ENCODE results near the gene LRMDA.
"Not testable (repeated sequence)": the region's sequence is repeated elsewhere in the genome, so short reads cannot be mapped to it uniquely, and the experiment has no call there.

Gene LRMDA

GRCh38 chr10:76117949-76118348 is 686.5 kb downstream of the LRMDA start:
- no peak for DNase-seq (ENCODE audit: low read depth, low spot score)

GRCh38 chr10:76119036-76119435 is 687.6 kb downstream of the LRMDA start:
- DNase-seq (ENCODE audit: low read depth, low spot score), result no peak

GRCh38 chr10:76119515-76119914 is 688.1 kb downstream of the LRMDA start:
- DNase-seq (ENCODE audit: low read depth, low spot score), result no peak

- no peak for DNase-seq (ENCODE audit: low read depth, low spot score)
Observed at GRCh38 chr10:76122056-76122455, 690.6 kb downstream of the LRMDA start.

GRCh38 chr10:76124280-76124679 is 692.9 kb downstream of the LRMDA start:
- no peak for DNase-seq (ENCODE audit: low read depth, low spot score)

- DNase-seq (ENCODE audit: low read depth, low spot score), result no peak
Observed at GRCh38 chr10:76125900-76126299, 694.5 kb downstream of the LRMDA start.

GRCh38 chr10:76126607-76127527 is 695.4 kb downstream of the LRMDA start:
- DNase-seq (ENCODE audit: low read depth, low spot score), result no peak

GRCh38 chr10:76127984-76128589 is 696.7 kb downstream of the LRMDA start:
- DNase-seq (ENCODE audit: low read depth, low spot score), result no peak

GRCh38 chr10:76129213-76129612 is 697.8 kb downstream of the LRMDA start:
- no peak for DNase-seq (ENCODE audit: low read depth, low spot score)

GRCh38 chr10:76130892-76131291 is 699.5 kb downstream of the LRMDA start:
- DNase-seq (ENCODE audit: low read depth, low spot score), result no peak

GRCh38 chr10:76133597-76134255 is 702.3 kb downstream of the LRMDA start:
- no peak for DNase-seq (ENCODE audit: low read depth, low spot score)

GRCh38 chr10:76136961-76137360 is 705.5 kb downstream of the LRMDA start:
- no peak for DNase-seq (ENCODE audit: low read depth, low spot score)

GRCh38 chr10:76138286-76138685 is 706.9 kb downstream of the LRMDA start:
- DNase-seq (ENCODE audit: low read depth, low spot score), result no peak

- no peak for DNase-seq (ENCODE audit: low read depth, low spot score)
Observed at GRCh38 chr10:76138906-76139305, 707.5 kb downstream of the LRMDA start.

GRCh38 chr10:76139431-76139830 is 708.0 kb downstream of the LRMDA start:
- no peak for DNase-seq (ENCODE audit: low read depth, low spot score)

GRCh38 chr10:76141376-76141775 is 710.0 kb downstream of the LRMDA start:
- DNase-seq (ENCODE audit: low read depth, low spot score), result no peak

GRCh38 chr10:76148217-76148616 is 716.8 kb downstream of the LRMDA start:
- DNase-seq (ENCODE audit: low read depth, low spot score), result not testable (repeated sequence)

- DNase-seq (ENCODE audit: low read depth, low spot score), result no peak
Observed at GRCh38 chr10:76149182-76149581, 717.8 kb downstream of the LRMDA start.

- DNase-seq (ENCODE audit: low read depth, low spot score), result no peak
Observed at GRCh38 chr10:76149602-76150138, 718.2 kb downstream of the LRMDA start.

GRCh38 chr10:76150139-76150875 is 718.9 kb downstream of the LRMDA start:
- DNase-seq (ENCODE audit: low read depth, low spot score), result no peak

GRCh38 chr10:76150876-76151288 is 719.5 kb downstream of the LRMDA start:
- DNase-seq (ENCODE audit: low read depth, low spot score), result no peak

Data from activated naive CD8-positive, alpha-beta T cell treated with anti-CD3 and anti-CD28 coated beads, Interleukin-2, amount 50 U/mL, for 16 hours (primary cell).